Mesendoderm (in vitro differentiated cells): ENCODE measurements around the gene ZSCAN20.

ENCODE experiments used
- DNase-seq: peaks from one replicate; pipeline ENCODE4 v3.0.0; 2013
- H2AK5ac ChIP-seq: 2 replicates; pipeline ENCODE4 v1.6.1; 2013; ENCODE audit warnings: low read length, inconsistent platforms
- H2BK120ac ChIP-seq: 2 replicates; pipeline ENCODE4 v1.6.1; 2013; ENCODE audit warnings: low read depth, mild to moderate bottlenecking, low read length, moderate library complexity, mixed read lengths
- H2BK15ac ChIP-seq: replicated peaks from 2 replicates; pipeline ENCODE4 v1.6.1; 2013; ENCODE audit warnings: low read depth, mild to moderate bottlenecking, moderate library complexity
- H2BK5ac ChIP-seq: 2 replicates; pipeline ENCODE4 v1.6.1; 2013; ENCODE audit warnings: low read length, inconsistent platforms
- H3K18ac ChIP-seq: 2 replicates; pipeline ENCODE4 v1.6.1; 2013; ENCODE audit warnings: mild to moderate bottlenecking, low read length, mixed read lengths
- H3K23ac ChIP-seq: one replicate; pipeline ENCODE4 v1.6.1; 2013; ENCODE audit warnings: low read length
- H3K27ac ChIP-seq: 2 replicates; pipeline ENCODE4 v1.5.1; 2013; ENCODE audit warnings: low read depth, mild to moderate bottlenecking, inconsistent platforms, low read length, moderate library complexity
- H3K27me3 ChIP-seq: 2 replicates; pipeline ENCODE4 v1.6.1; 2013; ENCODE audit warnings: low read length, control low read depth, mild to moderate bottlenecking, inconsistent platforms; ENCODE audit not compliant: insufficient read depth, poor library complexity
- H3K36me3 ChIP-seq: 2 replicates; pipeline ENCODE4 v1.6.1; 2013; ENCODE audit warnings: low read length, inconsistent platforms; ENCODE audit not compliant: control insufficient read depth, insufficient read depth
- H3K4ac ChIP-seq: one replicate; pipeline ENCODE4 v1.6.1; 2013; ENCODE audit warnings: low read depth, mild to moderate bottlenecking, low read length, moderate library complexity
- H3K4me1 ChIP-seq: 2 replicates; pipeline ENCODE4 v1.6.1; 2013; ENCODE audit warnings: low read depth, low read length, inconsistent platforms; ENCODE audit not compliant: control insufficient read depth
- H3K4me2 ChIP-seq: 2 replicates; pipeline ENCODE4 v1.6.1; 2013; ENCODE audit warnings: low read length
- H3K4me3 ChIP-seq: 2 replicates; pipeline ENCODE4 v1.5.1; 2013; ENCODE audit warnings: mild to moderate bottlenecking, low read length
- H3K56ac ChIP-seq: one replicate; pipeline ENCODE4 v1.6.1; 2013; ENCODE audit warnings: low read length
- H3K79me1 ChIP-seq: 2 replicates; pipeline ENCODE4 v1.6.1; 2013; ENCODE audit warnings: low read length, inconsistent platforms
- H3K79me2 ChIP-seq: 2 replicates; pipeline ENCODE4 v1.6.1; 2013; ENCODE audit warnings: mild to moderate bottlenecking, low read length; ENCODE audit not compliant: control insufficient read depth, insufficient read depth
- H3K9ac ChIP-seq: 2 replicates; pipeline ENCODE4 v1.6.1; 2013; ENCODE audit warnings: low read length, inconsistent platforms
- H4K5ac ChIP-seq: one replicate; pipeline ENCODE4 v1.6.1; 2013; ENCODE audit warnings: low read length
- H4K8ac ChIP-seq: one replicate; pipeline ENCODE4 v1.6.1; 2013; ENCODE audit warnings: low read depth, mild to moderate bottlenecking, control low read depth, low read length, moderate library complexity
- WGBS: extraction: QIAGEN DNeasy Blood & Tissue Kit; methylation state at CpG from one replicate; pipeline ENCODE4 v1.1.7; 2013; ENCODE audit warnings: low lambda C conversion rate, missing lambda C conversion rate; ENCODE audit not compliant: insufficient coverage; ENCODE audit errors: extremely low coverage; 5-methylcytosine and 5-hydroxymethylcytosine counted together

ZSCAN20 gene

GRCh38 chr1:33454646-33455282 lies 17.7 kb upstream of the ZSCAN20 start:
- Histone ChIP-seq H3K79me2 (no peaks in the 10 kb centered on the region), H4K8ac (no peak overlapping the region), H3K4ac (no peak overlapping the region), H3K79me1 (no peaks in the 10 kb centered on the region), H4K5ac (no peak overlapping the region), H2BK120ac (no peak overlapping the region), H3K18ac (no peak overlapping the region), H3K56ac (no peak overlapping the region), H3K27me3 (no peaks in the 10 kb centered on the region), H3K27ac (no peak overlapping the region), H3K4me2 (no peak overlapping the region), H2BK5ac (no peak overlapping the region), H2BK15ac (no peak overlapping the region), H2AK5ac (no peak overlapping the region), H3K4me3 (no peak overlapping the region), H3K9ac (no peak overlapping the region), H3K36me3 (no peaks in the 10 kb centered on the region), H3K23ac (no peak overlapping the region), H3K4me1 (no peaks in the 10 kb centered on the region)
- peak; percentile 29 for DNase-seq
- no CpG with 5 or more reads among the region's 8 CpGs for WGBS

- Histone ChIP-seq H4K8ac (no peak overlapping the region), H3K18ac (no peak overlapping the region), H2BK5ac (no peak overlapping the region), H3K9ac (no peak overlapping the region), H3K4me1 (no peaks in the 10 kb centered on the region), H2BK15ac (no peak overlapping the region), H2AK5ac (no peak overlapping the region), H3K4ac (no peak overlapping the region), H3K36me3 (no peaks in the 10 kb centered on the region), H3K4me2 (no peak overlapping the region), H3K56ac (no peak overlapping the region), H4K5ac (no peak overlapping the region), H3K27ac (no peak overlapping the region), H3K79me2 (no peaks in the 10 kb centered on the region), H3K79me1 (no peaks in the 10 kb centered on the region), H3K4me3 (no peak overlapping the region), H3K23ac (no peak overlapping the region), H2BK120ac (no peak overlapping the region), H3K27me3 (no peaks in the 10 kb centered on the region)
- no CpG with 5 or more reads among the region's 8 CpGs for WGBS
- peak; percentile 82 for DNase-seq
Measured at GRCh38 chr1:33455539-33456501, 16.6 kb upstream of the ZSCAN20 start.

- no peak overlapping the region for H3K18ac ChIP-seq
- H2BK5ac ChIP-seq = no peak overlapping the region
- no CpG with 5 or more reads among the region's 6 CpGs for WGBS
- H3K27ac ChIP-seq = no peak overlapping the region
- no peak overlapping the region for H3K56ac ChIP-seq
- no peak overlapping the region for H3K4ac ChIP-seq
- no peak overlapping the region for H3K4me3 ChIP-seq
- no peaks in the 10 kb centered on the region for H3K36me3 ChIP-seq
- H4K5ac ChIP-seq = no peak overlapping the region
- no peak overlapping the region for H3K23ac ChIP-seq
- no peaks in the 10 kb centered on the region for H3K4me1 ChIP-seq
- H3K79me1 ChIP-seq = no peaks in the 10 kb centered on the region
- H4K8ac ChIP-seq = no peak overlapping the region
- H2BK120ac ChIP-seq = no peak overlapping the region
- no peaks in the 10 kb centered on the region for H3K27me3 ChIP-seq
- no peak overlapping the region for H3K4me2 ChIP-seq
- no peak overlapping the region for H2AK5ac ChIP-seq
- H2BK15ac ChIP-seq = no peak overlapping the region
- no peak for DNase-seq
- no peak overlapping the region for H3K9ac ChIP-seq
- no peaks in the 10 kb centered on the region for H3K79me2 ChIP-seq
Measured at GRCh38 chr1:33456502-33456886, 16.0 kb upstream of the ZSCAN20 start.

GRCh38 chr1:33459691-33460090 lies 12.8 kb upstream of the ZSCAN20 start:
- no peak overlapping the region for H4K5ac ChIP-seq
- no peak for DNase-seq
- no peaks in the 10 kb centered on the region for H3K36me3 ChIP-seq
- no peak overlapping the region for H3K9ac ChIP-seq
- H3K79me1 ChIP-seq = no peaks in the 10 kb centered on the region
- no peak overlapping the region for H3K4me3 ChIP-seq
- no peak overlapping the region for H4K8ac ChIP-seq
- H2AK5ac ChIP-seq = no peak overlapping the region
- H3K27ac ChIP-seq = no peak overlapping the region
- WGBS = no CpG with 5 or more reads among the region's 4 CpGs
- no peak overlapping the region for H2BK5ac ChIP-seq
- H3K23ac ChIP-seq = no peak overlapping the region
- H2BK120ac ChIP-seq = no peak overlapping the region
- no peaks in the 10 kb centered on the region for H3K79me2 ChIP-seq
- H3K27me3 ChIP-seq = no peaks in the 10 kb centered on the region
- no peak overlapping the region for H3K4ac ChIP-seq
- no peak overlapping the region for H2BK15ac ChIP-seq
- H3K4me1 ChIP-seq = no peaks in the 10 kb centered on the region
- no peak overlapping the region for H3K4me2 ChIP-seq
- no peak overlapping the region for H3K18ac ChIP-seq
- H3K56ac ChIP-seq = no peak overlapping the region

GRCh38 chr1:33460144-33460543 lies 12.3 kb upstream of the ZSCAN20 start:
- DNase-seq = peak; percentile 29
- H2AK5ac ChIP-seq = no peak overlapping the region
- H4K8ac ChIP-seq = no peak overlapping the region
- no peak overlapping the region for H2BK5ac ChIP-seq
- no peak overlapping the region for H3K4ac ChIP-seq
- H3K4me2 ChIP-seq = no peak overlapping the region
- no peak overlapping the region for H4K5ac ChIP-seq
- H3K23ac ChIP-seq = no peak overlapping the region
- no peaks in the 10 kb centered on the region for H3K36me3 ChIP-seq
- no peaks in the 10 kb centered on the region for H3K79me1 ChIP-seq
- no peak overlapping the region for H2BK120ac ChIP-seq
- H3K4me3 ChIP-seq = no peak overlapping the region
- no peak overlapping the region for H3K56ac ChIP-seq
- H2BK15ac ChIP-seq = no peak overlapping the region
- no peaks in the 10 kb centered on the region for H3K4me1 ChIP-seq
- no peak overlapping the region for H3K18ac ChIP-seq
- no peaks in the 10 kb centered on the region for H3K27me3 ChIP-seq
- no peaks in the 10 kb centered on the region for H3K79me2 ChIP-seq
- no peak overlapping the region for H3K9ac ChIP-seq
- H3K27ac ChIP-seq = no peak overlapping the region
- WGBS = no CpG with 5 or more reads among the region's 3 CpGs
